Mesodermal cell (in vitro differentiated cells): ENCODE measurements around the gene RAX.
A peak's percentile ranks its signal among the peaks of the same experiment; 100 is the strongest.

Experiments used
- H3K27ac ChIP-seq: 2 replicates; pipeline ENCODE4 v1.7.0; 2013; ENCODE audit warnings: mild to moderate bottlenecking, low read depth, low read length, moderate library complexity; ENCODE audit not compliant: severe bottlenecking
- H3K36me3 ChIP-seq: 2 replicates; pipeline ENCODE4 v1.7.1; 2013; ENCODE audit warnings: mild to moderate bottlenecking, low read length, moderate library complexity; ENCODE audit not compliant: control insufficient read depth, insufficient read depth
- H3K4me1 ChIP-seq: one replicate; pipeline ENCODE4 v1.7.1; 2013; ENCODE audit warnings: mild to moderate bottlenecking, low read length; ENCODE audit not compliant: insufficient read depth, control insufficient read depth, poor library complexity, severe bottlenecking
- H3K4me3 ChIP-seq: 2 replicates; pipeline ENCODE4 v1.7.0; 2013; ENCODE audit warnings: low read length, control low read depth, mild to moderate bottlenecking; ENCODE audit not compliant: insufficient read depth, poor library complexity, severe bottlenecking; ENCODE audit errors: extremely low read depth
- H3K9me3 ChIP-seq: 2 replicates; pipeline ENCODE4 v1.7.1; 2013; ENCODE audit warnings: mild to moderate bottlenecking, low read length, moderate library complexity; ENCODE audit not compliant: control insufficient read depth
- WGBS, 2 experiments: methylation state at CpG; one replicate each; pipeline ENCODE4 v1.1.5; 2013; ENCODE audit warnings: missing lambda C conversion rate in 2 of 2; ENCODE audit not compliant: insufficient coverage in 2 of 2; 5-methylcytosine and 5-hydroxymethylcytosine counted together

Gene RAX

DNA sequence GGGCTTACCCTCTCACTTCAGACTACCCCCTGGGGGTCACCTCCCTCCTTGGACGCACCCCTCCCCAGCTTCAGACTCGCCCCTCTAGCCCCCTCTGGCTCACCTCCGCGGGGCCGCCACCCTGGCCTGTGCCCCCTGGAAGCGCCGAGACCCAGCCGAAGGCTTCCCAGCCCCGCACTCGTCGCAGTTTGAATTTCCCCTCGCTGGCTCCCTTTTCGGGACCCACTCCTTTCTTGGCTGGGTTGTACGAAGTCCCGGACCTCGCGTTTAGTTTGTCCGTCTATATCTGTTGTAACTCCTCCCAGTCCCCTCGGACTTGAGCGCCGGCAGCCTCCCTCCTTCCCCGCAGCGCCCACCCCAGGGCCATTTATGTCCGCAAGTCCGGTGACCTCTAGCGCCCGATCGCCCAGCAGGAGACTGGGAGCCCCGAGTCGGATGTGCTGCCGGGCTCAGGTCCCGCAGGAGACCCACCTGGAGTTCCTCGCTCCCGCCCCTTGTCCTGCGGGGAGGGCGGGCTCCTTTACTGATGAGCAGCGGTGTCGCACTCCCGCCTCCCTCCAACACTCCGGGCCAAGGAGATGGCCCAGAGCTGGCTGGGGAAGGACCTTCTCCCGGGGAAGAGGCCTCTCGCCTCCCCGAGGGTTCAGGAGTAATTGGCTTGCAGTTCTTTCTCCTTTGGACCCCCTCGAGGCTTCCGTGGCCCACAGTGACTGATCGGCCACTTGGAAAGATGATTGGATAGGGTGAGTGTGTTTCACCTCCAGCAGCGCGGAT is 692 bp upstream of the RAX start:
- Histone ChIP-seq H3K4me1 (no peaks in the 10 kb centered on the region), H3K4me3 (peak overlapping the region; percentile 8)
- 1 to 2% methylated on average over 37 to 45 of the region's 48 CpGs for WGBS, 2 experiments

DNA sequence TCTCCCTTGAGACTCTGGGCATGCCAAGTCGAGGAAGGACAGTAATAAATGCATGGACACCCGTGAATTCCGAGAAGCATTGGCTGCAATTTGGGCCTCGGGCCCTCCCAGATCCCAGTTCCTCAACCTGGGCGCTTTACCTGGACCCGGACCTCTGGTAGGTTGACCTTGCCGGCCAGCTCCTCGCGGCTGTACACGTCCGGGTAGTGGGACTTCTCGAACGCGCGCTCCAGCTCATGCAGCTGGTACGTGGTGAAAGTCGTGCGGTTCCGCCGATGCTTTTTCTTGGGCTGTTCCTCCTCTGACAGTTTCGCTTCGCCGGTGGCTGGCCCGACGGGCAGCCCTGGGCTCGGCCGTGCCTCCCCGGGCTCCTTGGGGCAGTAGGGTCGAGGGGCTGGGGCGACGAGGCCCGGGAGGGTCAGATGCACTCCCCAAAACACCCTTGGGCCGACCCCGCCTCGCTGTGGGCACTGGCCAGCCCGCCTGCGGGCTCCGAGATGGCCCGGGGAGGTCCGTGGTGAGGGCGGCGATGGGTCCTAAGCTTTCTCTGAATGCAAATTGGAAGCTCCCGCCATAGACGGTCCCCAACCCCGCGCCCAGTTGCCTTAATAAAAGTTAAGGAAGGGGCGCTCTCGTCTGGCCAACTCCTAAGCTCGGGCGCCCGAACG is 899 bp downstream of the RAX start:
- Histone ChIP-seq H3K9me3 (no peaks in the 10 kb centered on the region), H3K36me3 (no peaks in the 10 kb centered on the region), H3K4me1 (peaks cover 5% of the 10 kb centered on the region), H3K4me3 (no peak overlapping the region), H3K27ac (no peak overlapping the region)
- 3% methylated on average over 43 to 46 of the region's 52 CpGs for WGBS, 2 experiments

More for the DNA sequence above, 692 bp upstream of the RAX start:
- no peak overlapping the region for H3K27ac ChIP-seq
- H3K36me3 ChIP-seq, result no peaks in the 10 kb centered on the region
- H3K9me3 ChIP-seq, result no peaks in the 10 kb centered on the region

DNA sequence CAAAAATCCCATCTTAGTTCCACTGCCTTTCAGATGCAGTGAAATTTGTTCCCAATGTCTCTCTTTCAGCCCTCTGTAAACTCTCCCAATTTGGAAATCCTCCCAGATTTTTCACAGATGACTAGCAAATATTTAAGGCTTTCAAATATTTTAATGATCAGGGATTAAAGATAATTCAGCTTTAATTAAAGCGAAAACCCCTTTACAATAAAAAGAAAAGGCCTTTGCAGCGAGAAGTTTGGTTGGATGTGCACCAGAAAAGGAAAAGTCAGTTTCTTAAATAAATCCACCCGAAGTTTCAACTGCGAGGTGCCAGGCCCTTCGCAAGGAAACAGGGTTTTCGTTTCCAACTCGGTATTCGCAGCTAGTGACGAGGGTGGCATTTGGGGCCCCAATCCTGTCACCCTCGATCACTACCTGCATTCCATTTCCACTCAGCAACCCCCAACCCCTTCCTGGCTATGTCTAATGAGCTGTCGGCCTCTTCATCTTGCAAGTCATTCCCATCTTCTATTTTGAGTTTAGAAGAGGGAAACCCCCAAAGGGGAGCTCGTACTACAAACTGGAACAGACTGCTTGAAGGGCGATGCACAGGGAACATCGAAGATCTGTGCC is 1.5 kb downstream of the RAX start:
- Histone ChIP-seq H3K9me3 (no peaks in the 10 kb centered on the region), H3K4me3 (no peak overlapping the region), H3K4me1 (peaks cover 5% of the 10 kb centered on the region), H3K27ac (no peak overlapping the region), H3K36me3 (no peaks in the 10 kb centered on the region)
- WGBS, 2 experiments, result 11 to 20% methylated on average over 10 to 12 of the region's 14 CpGs

DNA sequence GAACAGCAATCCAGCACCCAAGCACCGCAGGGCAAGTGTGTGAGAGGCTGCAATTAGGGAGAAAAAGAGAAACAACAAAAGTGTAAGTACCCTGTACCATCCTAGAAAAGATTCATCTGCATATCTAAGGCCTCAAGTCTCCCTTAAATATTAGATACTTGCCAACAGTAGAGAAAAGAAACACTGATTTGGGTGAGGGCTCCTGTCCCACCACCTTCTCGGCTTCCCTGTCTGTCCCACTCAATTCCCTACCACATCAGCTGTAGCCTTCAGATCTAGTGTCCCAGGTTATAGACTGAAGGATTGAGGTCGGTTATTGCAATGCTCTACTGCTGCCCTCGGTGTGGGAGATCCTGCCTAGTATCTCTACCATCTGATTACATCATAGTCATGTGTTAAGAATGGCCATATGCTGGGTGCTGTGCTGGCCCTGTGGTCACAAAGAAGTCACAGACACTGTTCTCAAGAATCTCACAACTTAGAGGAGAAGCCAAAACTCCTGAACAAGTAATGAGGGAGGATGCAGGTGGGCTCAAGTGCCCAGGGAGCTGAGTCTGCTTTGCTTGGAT is 2.5 kb downstream of the RAX start:
- H3K9me3 ChIP-seq, result no peaks in the 10 kb centered on the region
- peaks cover 5% of the 10 kb centered on the region for H3K4me1 ChIP-seq
- no peak overlapping the region for H3K27ac ChIP-seq
- no peaks in the 10 kb centered on the region for H3K36me3 ChIP-seq
- WGBS, 2 experiments, result 0% methylated on average over 1 of the region's 4 CpGs
- H3K4me3 ChIP-seq, result no peak overlapping the region

DNA sequence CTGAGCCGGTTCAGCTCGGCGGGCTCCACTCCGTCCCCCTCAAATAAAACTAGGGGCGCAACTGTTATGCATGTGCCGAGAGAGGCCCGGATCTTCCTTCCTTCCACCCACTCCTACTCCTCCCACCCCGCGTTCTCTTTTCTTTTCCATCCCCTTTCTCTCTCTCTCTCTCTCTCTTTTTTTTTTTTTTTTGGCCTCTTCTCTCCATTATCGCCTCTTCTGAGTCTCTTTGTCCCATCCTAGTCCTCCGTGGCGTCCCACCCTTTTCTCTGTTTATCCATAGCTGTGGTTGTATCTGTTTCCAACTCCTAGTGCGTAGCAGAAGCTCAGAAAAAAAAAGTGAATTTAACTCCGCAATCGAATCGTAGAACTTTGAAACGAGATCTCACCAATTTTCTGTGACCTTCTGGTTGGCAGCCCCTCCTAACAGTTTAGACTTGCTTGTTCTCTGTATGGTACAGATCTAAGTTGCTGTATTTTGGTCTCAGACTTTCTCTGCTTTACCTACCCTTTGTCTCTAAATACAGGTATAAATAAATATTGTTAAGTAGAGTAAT is 3.6 kb downstream of the RAX start:
- peak overlapping the region; percentile 14 for H3K4me3 ChIP-seq
- no peaks in the 10 kb centered on the region for H3K9me3 ChIP-seq
- no peaks in the 10 kb centered on the region for H3K36me3 ChIP-seq
- no peak overlapping the region for H3K27ac ChIP-seq
- peaks cover 5% of the 10 kb centered on the region for H3K4me1 ChIP-seq
- WGBS, 2 experiments, result 3 to 11% methylated on average over 10 to 14 of the region's 17 CpGs

DNA sequence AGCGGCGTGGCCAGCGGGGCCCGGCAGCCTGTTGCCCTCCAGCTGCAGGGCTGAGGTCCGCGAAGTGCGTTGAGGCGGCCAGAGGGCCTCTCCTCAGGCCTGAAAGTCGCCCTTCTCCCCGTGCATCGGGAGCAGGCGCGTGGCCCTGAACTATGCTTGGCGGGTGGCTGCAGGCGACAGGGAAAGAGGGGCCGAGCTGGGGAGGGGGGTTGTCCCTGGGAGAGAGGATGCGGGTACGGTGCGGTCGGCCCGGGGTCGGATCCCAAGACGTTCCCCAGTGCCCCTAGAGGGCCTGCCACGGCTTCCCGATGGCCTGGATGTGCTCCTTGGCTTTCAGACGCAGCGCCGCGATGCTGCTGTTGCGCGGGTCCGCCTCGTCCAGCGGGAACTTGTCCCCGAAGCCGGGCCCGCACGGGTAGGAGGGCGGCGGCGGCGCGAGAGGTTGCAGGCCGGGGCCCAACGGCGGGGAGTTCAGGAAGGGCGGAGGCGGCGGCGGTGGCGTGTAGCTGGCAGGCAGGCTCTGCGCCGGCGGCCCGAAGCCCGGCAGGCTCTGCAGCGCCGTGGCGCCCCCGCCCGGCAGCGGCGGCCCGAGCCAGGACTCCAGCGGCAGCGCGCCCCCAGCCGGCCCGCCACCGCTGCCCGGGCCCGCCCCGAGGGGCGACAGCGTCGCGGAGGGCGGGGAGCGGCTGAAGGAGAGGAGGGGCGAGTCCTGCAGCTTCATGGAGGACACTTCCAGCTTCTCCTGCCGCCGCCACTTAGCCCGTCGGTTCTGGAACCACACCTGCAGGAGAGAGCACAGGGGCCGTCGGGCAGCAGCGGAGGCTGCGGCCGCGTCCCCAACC is 4.3 kb downstream of the RAX start:
- H3K36me3 ChIP-seq, result no peaks in the 10 kb centered on the region
- WGBS, 2 experiments, result 1 to 2% methylated on average over 50 to 68 of the region's 90 CpGs
- no peak overlapping the region for H3K27ac ChIP-seq
- H3K4me3 ChIP-seq, result peak overlapping the region; percentile 20
- H3K9me3 ChIP-seq, result no peaks in the 10 kb centered on the region
- H3K4me1 ChIP-seq, result peaks cover 5% of the 10 kb centered on the region

DNA sequence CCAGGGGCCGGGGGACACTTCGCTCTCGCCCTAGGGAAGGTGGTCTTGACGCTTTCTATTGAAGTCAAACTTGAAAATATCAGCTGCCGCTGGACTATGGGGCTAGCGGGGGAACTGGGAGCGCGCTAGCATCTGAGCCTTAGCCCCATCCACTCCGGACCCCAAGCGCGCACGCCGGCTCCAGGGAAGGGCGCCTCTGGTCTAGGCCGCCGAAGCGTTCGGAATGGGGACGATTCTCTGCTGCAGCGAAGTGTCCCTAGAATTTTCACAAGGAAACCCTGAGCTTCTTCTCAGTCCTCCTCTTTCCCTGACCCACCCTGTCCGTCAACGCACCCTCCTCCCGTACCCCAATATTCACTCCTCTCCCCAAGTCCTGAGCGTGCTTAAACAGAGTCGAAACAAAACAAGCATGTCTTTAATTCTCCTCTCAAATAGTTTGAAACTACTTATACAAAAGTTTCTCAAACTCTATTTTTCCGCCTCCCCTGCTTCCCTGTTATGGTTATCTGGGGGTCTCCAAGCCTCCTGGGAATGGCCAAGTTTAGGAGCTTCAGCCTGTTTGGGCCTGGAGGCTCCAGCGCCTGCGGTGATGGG is 5.0 kb downstream of the RAX start:
- no peaks in the 10 kb centered on the region for H3K36me3 ChIP-seq
- peaks cover 5% of the 10 kb centered on the region for H3K4me1 ChIP-seq
- H3K9me3 ChIP-seq, result no peaks in the 10 kb centered on the region
- no peak overlapping the region for H3K4me3 ChIP-seq
- WGBS, 2 experiments, result 10 to 11% methylated on average over 22 to 25 of the region's 28 CpGs
- no peak overlapping the region for H3K27ac ChIP-seq

DNA sequence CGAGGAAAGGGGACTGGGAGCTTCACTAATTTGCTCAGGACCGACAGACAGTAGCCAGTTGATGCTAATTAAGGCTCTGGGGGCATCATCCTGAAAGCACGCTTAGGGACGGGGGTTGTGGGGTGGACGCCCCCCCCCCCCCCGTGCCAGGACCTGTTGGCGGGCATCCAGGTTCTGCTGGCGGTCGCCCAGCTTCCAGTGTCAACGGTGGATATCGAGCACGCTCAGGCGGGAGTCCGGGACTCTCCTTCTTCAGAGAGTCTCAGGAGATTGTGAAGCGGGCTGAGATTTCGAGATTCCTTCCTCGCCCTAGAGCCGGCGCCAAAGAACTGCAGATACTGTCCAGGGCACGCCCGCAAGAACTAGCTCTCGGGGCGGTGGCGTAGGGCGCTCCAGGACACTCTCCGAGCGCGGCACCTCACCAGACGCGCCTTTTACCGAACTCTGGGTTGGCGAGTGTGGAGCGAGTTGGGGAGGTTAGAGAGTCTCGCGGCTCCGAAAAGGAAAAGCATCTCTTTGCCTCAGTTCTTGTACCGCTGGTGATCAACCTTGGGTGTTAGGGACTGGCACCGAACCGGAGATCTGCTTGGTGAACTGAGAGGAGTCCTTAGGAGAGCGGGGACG is 5.6 kb downstream of the RAX start:
- no peak overlapping the region for H3K4me3 ChIP-seq
- H3K36me3 ChIP-seq, result no peaks in the 10 kb centered on the region
- no peak overlapping the region for H3K27ac ChIP-seq
- 2 to 3% methylated on average over 31 to 39 of the region's 41 CpGs for WGBS, 2 experiments
- no peaks in the 10 kb centered on the region for H3K9me3 ChIP-seq
- peaks cover 5% of the 10 kb centered on the region for H3K4me1 ChIP-seq

DNA sequence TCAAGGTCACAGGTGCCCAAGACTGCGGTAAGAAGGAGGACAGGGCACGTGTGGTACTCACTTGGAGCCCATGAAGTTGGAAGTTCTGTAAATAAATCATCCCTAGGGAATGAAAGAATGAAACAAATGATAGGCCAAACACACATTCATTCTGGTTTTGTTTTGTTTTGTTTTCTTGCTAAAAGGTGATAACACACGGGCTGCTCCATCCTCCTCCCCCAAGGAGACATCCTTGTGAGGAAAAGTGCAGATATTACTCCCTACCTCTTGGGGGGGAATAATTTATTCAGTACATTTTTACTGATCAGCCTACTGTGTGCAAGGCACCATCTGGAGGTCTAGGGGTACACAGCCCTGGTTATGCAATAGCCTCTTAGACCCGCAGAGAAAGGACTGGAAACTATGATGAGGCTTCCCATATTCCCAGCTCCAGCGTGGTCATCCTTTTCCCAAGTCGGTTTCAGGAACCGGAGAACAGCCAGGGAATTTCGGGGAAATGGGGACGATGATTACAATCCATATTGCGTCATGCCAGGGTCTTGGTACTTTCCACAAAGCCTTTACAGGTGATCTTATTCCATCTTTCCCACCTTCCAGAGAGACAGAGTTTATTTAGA is 6.3 kb downstream of the RAX start:
- Histone ChIP-seq H3K4me1 (peaks cover 5% of the 10 kb centered on the region), H3K4me3 (no peak overlapping the region), H3K36me3 (no peaks in the 10 kb centered on the region), H3K9me3 (no peaks in the 10 kb centered on the region), H3K27ac (no peak overlapping the region)
- 11 to 21% methylated on average over 7 to 8 of the region's 10 CpGs for WGBS, 2 experiments
